ENCODE measurements around the gene MBLAC2. TPM values are rescaled to one million over a fixed set of nuclear protein-coding genes. Genes with fewer than 3 reads are reported as not detected.
A peak's percentile ranks its signal among the peaks of the same experiment; 100 is the strongest.

Gene MBLAC2
- total RNA-seq, 1 donor from 2014 or later: 2.6 TPM

DNA sequence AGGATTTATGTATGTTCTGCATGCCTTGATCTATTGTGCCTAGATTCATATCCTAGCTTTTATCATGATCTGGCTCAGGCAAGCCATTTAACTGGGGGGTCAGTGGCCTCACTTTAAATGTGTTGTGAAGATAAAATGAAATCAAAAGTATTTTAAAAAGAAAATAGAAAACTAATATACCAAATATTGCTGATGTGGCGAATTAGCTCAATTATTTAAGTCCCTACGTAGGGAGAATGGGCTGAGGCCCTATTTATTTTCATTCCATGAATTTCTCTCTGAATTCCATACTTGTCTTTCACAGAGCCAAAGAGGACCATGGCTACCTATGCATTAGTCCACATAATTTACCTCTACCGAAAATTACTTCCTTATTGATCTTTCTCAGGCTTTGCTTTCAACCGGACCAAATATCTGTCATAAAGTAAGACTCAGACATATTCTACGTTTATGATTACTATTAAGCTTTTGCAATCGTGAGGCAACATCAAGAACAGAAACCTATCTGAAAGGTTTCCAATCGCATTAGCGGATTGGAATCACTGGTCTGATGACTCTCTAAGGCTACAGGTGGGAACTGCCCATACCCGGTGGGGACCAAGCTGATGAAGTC, 1.7 kb downstream of the MBLAC2 start:
- H3K27me3 Mint-ChIP-seq (ENCODE audit: unreplicated experiment): peaks cover 4% of the 10 kb centered on the region
- H3K9me3 Mint-ChIP-seq (ENCODE audit: unreplicated experiment): peaks cover 5% of the 10 kb centered on the region
- TF ChIP-seq, protein P1, sequence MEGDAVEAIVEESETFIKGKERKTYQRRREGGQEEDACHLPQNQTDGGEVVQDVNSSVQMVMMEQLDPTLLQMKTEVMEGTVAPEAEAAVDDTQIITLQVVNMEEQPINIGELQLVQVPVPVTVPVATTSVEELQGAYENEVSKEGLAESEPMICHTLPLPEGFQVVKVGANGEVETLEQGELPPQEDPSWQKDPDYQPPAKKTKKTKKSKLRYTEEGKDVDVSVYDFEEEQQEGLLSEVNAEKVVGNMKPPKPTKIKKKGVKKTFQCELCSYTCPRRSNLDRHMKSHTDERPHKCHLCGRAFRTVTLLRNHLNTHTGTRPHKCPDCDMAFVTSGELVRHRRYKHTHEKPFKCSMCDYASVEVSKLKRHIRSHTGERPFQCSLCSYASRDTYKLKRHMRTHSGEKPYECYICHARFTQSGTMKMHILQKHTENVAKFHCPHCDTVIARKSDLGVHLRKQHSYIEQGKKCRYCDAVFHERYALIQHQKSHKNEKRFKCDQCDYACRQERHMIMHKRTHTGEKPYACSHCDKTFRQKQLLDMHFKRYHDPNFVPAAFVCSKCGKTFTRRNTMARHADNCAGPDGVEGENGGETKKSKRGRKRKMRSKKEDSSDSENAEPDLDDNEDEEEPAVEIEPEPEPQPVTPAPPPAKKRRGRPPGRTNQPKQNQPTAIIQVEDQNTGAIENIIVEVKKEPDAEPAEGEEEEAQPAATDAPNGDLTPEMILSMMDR (IDR thresholded peaks at IDR 0.05; ENCODE audit: partially characterized antibody, unreplicated experiment): no peak
- no peak for DNase-seq
- H3K4me3 Mint-ChIP-seq (ENCODE audit: unreplicated experiment): peak overlapping the region; percentile 96
- peaks cover 12% of the 10 kb centered on the region for H3K4me1 Mint-ChIP-seq (ENCODE audit: low read depth, unreplicated experiment)
- H3K36me3 Mint-ChIP-seq (ENCODE audit: unreplicated experiment): no peaks in the 10 kb centered on the region
- no peak overlapping the region for H3K27ac Mint-ChIP-seq (ENCODE audit: unreplicated experiment)

DNA sequence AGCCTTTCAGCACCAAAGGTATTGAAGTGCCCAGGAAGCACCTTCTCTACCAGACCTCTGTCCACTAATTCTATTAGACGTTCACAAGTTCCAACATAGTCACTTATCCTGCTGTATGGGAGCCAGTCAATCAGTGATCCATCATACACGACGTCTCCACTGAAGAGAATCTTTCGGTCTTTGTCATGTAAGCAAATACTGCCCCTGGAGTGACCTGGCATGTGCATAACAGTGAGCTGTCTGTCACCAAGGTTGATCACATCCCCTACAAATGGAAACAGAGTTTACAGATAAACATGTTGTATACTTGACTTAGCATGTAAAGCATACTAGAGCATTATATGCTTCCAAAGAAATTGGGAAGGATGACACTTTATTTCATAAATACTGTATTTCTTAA, 13.3 kb downstream of the MBLAC2 start:
- Mint-ChIP-seq H3K9me3 (ENCODE audit: unreplicated experiment) (no peaks in the 10 kb centered on the region), H3K36me3 (ENCODE audit: unreplicated experiment) (no peaks in the 10 kb centered on the region), H3K4me1 (ENCODE audit: low read depth, unreplicated experiment) (no peaks in the 10 kb centered on the region), H3K27me3 (ENCODE audit: unreplicated experiment) (peaks cover 2% of the 10 kb centered on the region), H3K27ac (ENCODE audit: unreplicated experiment) (no peak overlapping the region), H3K4me3 (ENCODE audit: unreplicated experiment) (no peak overlapping the region)
- DNase-seq: no peak
- TF ChIP-seq, protein P1 (IDR thresholded peaks at IDR 0.05; ENCODE audit: partially characterized antibody, unreplicated experiment): no peak

DNA sequence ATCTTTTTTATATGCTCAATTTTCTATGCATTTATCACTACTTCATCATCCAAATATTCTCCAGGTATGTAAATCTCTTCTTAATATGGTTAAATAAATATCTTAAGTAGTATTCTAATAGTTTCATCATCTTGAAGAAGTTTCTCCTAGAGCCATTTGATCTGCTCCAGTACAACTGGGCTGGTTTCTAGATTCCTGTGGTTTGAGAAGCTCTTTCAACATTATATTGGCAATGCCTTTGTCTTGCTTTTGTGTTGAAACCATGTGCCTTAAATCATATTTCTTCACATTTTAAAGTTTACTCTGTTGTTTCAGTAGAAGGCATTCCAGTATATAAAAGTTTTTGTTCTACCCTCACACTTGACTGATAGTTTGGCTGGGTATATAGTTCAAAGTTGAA, 27.6 kb downstream of the MBLAC2 start:
- TF ChIP-seq, protein P1 (IDR thresholded peaks at IDR 0.05; ENCODE audit: partially characterized antibody, unreplicated experiment): no peak
- Mint-ChIP-seq H3K4me3 (ENCODE audit: unreplicated experiment) (no peak overlapping the region), H3K9me3 (ENCODE audit: unreplicated experiment) (peaks cover 2% of the 10 kb centered on the region), H3K27ac (ENCODE audit: unreplicated experiment) (no peak overlapping the region), H3K36me3 (ENCODE audit: unreplicated experiment) (no peaks in the 10 kb centered on the region), H3K4me1 (ENCODE audit: low read depth, unreplicated experiment) (no peaks in the 10 kb centered on the region), H3K27me3 (ENCODE audit: unreplicated experiment) (no peaks in the 10 kb centered on the region)
- no peak for DNase-seq

DNA sequence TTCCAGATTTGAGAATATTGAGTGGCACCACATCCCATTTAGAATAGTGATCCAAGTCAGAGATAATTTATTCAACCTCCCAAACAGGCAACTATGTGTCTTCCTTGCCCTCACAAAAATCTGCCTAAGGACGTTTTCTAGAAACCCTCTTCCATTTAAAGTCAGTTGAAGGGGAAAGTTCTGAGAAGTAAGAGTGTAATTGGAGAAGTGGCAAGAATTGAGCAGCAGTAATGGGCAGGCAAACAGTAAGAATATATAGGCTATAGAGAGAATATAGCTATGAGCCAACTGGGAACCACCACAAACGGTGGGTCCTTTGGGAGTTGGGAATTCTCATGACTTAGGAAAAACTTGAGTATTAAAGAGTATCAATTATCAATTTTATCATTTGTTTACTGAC, 33.9 kb downstream of the MBLAC2 start:
- TF ChIP-seq, protein P1 (IDR thresholded peaks at IDR 0.05; ENCODE audit: partially characterized antibody, unreplicated experiment): no peak
- Mint-ChIP-seq H3K36me3 (ENCODE audit: unreplicated experiment) (no peaks in the 10 kb centered on the region), H3K9me3 (ENCODE audit: unreplicated experiment) (no peaks in the 10 kb centered on the region), H3K27ac (ENCODE audit: unreplicated experiment) (no peak overlapping the region), H3K4me3 (ENCODE audit: unreplicated experiment) (no peak overlapping the region), H3K4me1 (ENCODE audit: low read depth, unreplicated experiment) (no peaks in the 10 kb centered on the region), H3K27me3 (ENCODE audit: unreplicated experiment) (no peaks in the 10 kb centered on the region)
- DNase-seq: no peak

DNA sequence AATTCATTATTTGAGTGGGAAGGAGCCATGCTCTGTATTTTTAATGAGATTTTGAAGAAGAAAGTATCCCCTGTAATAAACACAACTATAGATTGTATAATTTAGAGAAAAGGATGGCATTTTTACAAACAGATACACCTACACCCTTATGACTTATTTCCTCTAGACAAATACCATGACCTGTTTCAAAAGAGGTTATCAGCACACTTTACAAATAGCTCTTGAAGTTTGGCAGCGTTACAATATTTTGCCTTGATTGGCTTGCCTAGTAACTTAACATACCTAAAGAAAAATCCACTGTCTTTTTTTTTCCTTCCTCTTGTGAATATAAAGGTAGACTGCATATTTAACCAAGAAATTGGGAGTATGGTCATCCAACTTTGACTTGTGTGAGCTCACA, 36.5 kb downstream of the MBLAC2 start:
- no peaks in the 10 kb centered on the region for H3K27me3 Mint-ChIP-seq (ENCODE audit: unreplicated experiment)
- H3K36me3 Mint-ChIP-seq (ENCODE audit: unreplicated experiment): no peaks in the 10 kb centered on the region
- no peak overlapping the region for H3K27ac Mint-ChIP-seq (ENCODE audit: unreplicated experiment)
- no peak for DNase-seq
- no peaks in the 10 kb centered on the region for H3K9me3 Mint-ChIP-seq (ENCODE audit: unreplicated experiment)
- H3K4me3 Mint-ChIP-seq (ENCODE audit: unreplicated experiment): no peak overlapping the region
- no peaks in the 10 kb centered on the region for H3K4me1 Mint-ChIP-seq (ENCODE audit: low read depth, unreplicated experiment)
- TF ChIP-seq, protein P1 (IDR thresholded peaks at IDR 0.05; ENCODE audit: partially characterized antibody, unreplicated experiment): no peak
